Ascending aorta (tissue), 2 donors: ENCODE data around the gene TDP2. TPM values are rescaled to one million over a fixed set of nuclear protein-coding genes. Genes with fewer than 3 reads are reported as not detected.
"Not testable (repeated sequence)": the region's sequence is repeated elsewhere in the genome, so short reads cannot be mapped to it uniquely, and the experiment has no call there.

ENCODE experiments used
- DNase-seq, 2 donors: peaks; one replicate each; pipeline ENCODE4 v3.0.0-alpha.2; 2019; ENCODE audit warnings: low spot score in 2 of 2
- H3K27ac ChIP-seq, 2 donors: fragments of 200-600 bp; sonication (generic); one replicate each; pipeline ENCODE4 v1.5.1; 2016 to 2017; ENCODE audit warnings: mild to moderate bottlenecking in 1 of 2
- H3K27me3 ChIP-seq: fragments of 200-600 bp; sonication (generic); one replicate; pipeline ENCODE4 v1.5.1; 2017
- H3K36me3 ChIP-seq, 2 donors: fragments of 200-600 bp; sonication (generic); one replicate each; pipeline ENCODE4 v1.5.1; 2016
- H3K4me1 ChIP-seq, 2 donors: fragments of 200-600 bp; sonication (generic); one replicate each; pipeline ENCODE4 v1.5.1; 2016 to 2017; ENCODE audit warnings: mild to moderate bottlenecking in 1 of 2
- H3K4me3 ChIP-seq, 2 donors: fragments of 200-600 bp; sonication (generic); one replicate each; pipeline ENCODE4 v1.5.1; 2016 to 2017; ENCODE audit warnings: mild to moderate bottlenecking in 1 of 2
- H3K9me3 ChIP-seq, 2 donors: fragments of 200-600 bp; sonication (generic); one replicate each; pipeline ENCODE4 v1.5.1; 2016
- intact Hi-C: fragments of 100-400 bp; cut with DNase I; formaldehyde crosslinking; loops from one replicate; pipeline ENCODE4 v1.15.1; 2023
- total RNA-seq: library from RNA; depleted of rRNA; stranded (reverse); fragments of >200 nt; gene quantifications from one replicate; pipeline ENCODE4 v1.1.0, GENCODE V29; 2016
- TF ChIP-seq, protein P1 (sequence below), 3 experiments: fragments of 200-600 bp in 2 of 3; fragments of 450-650 bp in 1 of 3; sonication (generic) in 2 of 3; IDR thresholded peaks; one replicate each; pipeline ENCODE4 v1.5.1; 2016 to 2019; ENCODE audit warnings: antibody characterized with exemption in 3 of 3, mild to moderate bottlenecking in 1 of 3, moderate library complexity in 1 of 3

The TDP2 gene
- total RNA-seq, 1 donor from 2014 or later = 5.6 TPM

DNA sequence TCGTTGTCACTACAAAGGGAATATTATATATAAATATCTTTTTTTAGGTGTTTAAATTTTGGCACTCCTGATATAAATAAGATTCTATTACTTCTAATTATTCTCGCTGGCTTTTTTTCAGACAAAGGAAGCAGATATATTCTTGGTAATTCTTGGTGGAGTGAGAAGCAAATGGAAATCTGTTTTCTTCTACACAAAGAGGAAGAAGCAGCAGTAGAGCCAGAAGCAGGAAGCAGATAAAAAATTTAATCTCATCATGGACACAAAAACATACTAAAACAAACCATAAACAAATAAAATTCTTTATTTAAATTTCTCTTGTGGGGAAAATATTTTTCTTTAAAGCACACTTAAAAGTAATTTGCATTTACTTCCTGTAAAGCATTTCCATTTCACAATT, 17.0 kb downstream of the TDP2 start:
- no peak overlapping the region for H3K27ac ChIP-seq
- intact Hi-C loops = no loop called here
- TF ChIP-seq, protein P1, sequence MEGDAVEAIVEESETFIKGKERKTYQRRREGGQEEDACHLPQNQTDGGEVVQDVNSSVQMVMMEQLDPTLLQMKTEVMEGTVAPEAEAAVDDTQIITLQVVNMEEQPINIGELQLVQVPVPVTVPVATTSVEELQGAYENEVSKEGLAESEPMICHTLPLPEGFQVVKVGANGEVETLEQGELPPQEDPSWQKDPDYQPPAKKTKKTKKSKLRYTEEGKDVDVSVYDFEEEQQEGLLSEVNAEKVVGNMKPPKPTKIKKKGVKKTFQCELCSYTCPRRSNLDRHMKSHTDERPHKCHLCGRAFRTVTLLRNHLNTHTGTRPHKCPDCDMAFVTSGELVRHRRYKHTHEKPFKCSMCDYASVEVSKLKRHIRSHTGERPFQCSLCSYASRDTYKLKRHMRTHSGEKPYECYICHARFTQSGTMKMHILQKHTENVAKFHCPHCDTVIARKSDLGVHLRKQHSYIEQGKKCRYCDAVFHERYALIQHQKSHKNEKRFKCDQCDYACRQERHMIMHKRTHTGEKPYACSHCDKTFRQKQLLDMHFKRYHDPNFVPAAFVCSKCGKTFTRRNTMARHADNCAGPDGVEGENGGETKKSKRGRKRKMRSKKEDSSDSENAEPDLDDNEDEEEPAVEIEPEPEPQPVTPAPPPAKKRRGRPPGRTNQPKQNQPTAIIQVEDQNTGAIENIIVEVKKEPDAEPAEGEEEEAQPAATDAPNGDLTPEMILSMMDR (IDR thresholded peaks at IDR 0.05) = no peak
- H3K27me3 ChIP-seq = no peaks in the 10 kb centered on the region
- no peak overlapping the region for H3K4me3 ChIP-seq
- DNase-seq = no peak
- H3K9me3 ChIP-seq = no peaks in the 10 kb centered on the region
- peaks cover 14 to 42% of the 10 kb centered on the region in 2 donors for H3K36me3 ChIP-seq
- H3K4me1 ChIP-seq = peaks cover 0 to 3% of the 10 kb centered on the region in 2 donors

GRCh38 chr6:24648276-24648675, 18.4 kb downstream of the TDP2 start:
- H3K36me3 ChIP-seq = peaks cover 9 to 34% of the 10 kb centered on the region in 2 donors
- DNase-seq = no peak
- no peaks in the 10 kb centered on the region for H3K27me3 ChIP-seq
- no peak overlapping the region for H3K27ac ChIP-seq
- TF ChIP-seq, protein P1 (IDR thresholded peaks at IDR 0.05) = no peak
- H3K4me3 ChIP-seq = no peak overlapping the region
- peaks cover 0 to 3% of the 10 kb centered on the region in 2 donors for H3K4me1 ChIP-seq
- intact Hi-C loops = no loop called here
- no peaks in the 10 kb centered on the region for H3K9me3 ChIP-seq

GRCh38 chr6:24646771-24647170, 19.9 kb downstream of the TDP2 start:
- intact Hi-C loops = no loop called here
- Histone ChIP-seq H3K27ac (no peak overlapping the region), H3K36me3 (peaks cover 1 to 20% of the 10 kb centered on the region in 2 donors), H3K27me3 (no peaks in the 10 kb centered on the region), H3K9me3 (no peaks in the 10 kb centered on the region), H3K4me1 (peaks cover 0 to 3% of the 10 kb centered on the region in 2 donors), H3K4me3 (no peak overlapping the region)
- TF ChIP-seq, protein P1 (IDR thresholded peaks at IDR 0.05) = no peak
- DNase-seq = no peak

- no peak overlapping the region for H3K4me3 ChIP-seq
- H3K9me3 ChIP-seq = no peaks in the 10 kb centered on the region
- DNase-seq = no peak
- intact Hi-C loops = no loop called here
- TF ChIP-seq, protein P1 (IDR thresholded peaks at IDR 0.05) = no peak
- peaks cover 0 to under 1% of the 10 kb centered on the region in 2 donors for H3K36me3 ChIP-seq
- peaks cover 0 to 3% of the 10 kb centered on the region in 2 donors for H3K4me1 ChIP-seq
- no peak overlapping the region for H3K27ac ChIP-seq
- H3K27me3 ChIP-seq = no peaks in the 10 kb centered on the region
Observed at GRCh38 chr6:24644377-24644776, 22.3 kb downstream of the TDP2 start.

GRCh38 chr6:24643920-24644319, 22.8 kb downstream of the TDP2 start:
- TF ChIP-seq, protein P1 (IDR thresholded peaks at IDR 0.05) = no peak

GRCh38 chr6:24642061-24642460, 24.6 kb downstream of the TDP2 start:
- H3K4me1 ChIP-seq = peaks cover 0 to 3% of the 10 kb centered on the region in 2 donors
- intact Hi-C loops = no loop called here
- H3K27ac ChIP-seq = no peak overlapping the region
- no peak for DNase-seq
- TF ChIP-seq, protein P1 (IDR thresholded peaks at IDR 0.05) = no peak
- H3K27me3 ChIP-seq = no peaks in the 10 kb centered on the region
- H3K36me3 ChIP-seq = no peaks in the 10 kb centered on the region
- no peaks in the 10 kb centered on the region for H3K9me3 ChIP-seq
- H3K4me3 ChIP-seq = no peak overlapping the region

More at GRCh38 chr6:24643920-24644319, 22.8 kb downstream of the TDP2 start:
- no peaks in the 10 kb centered on the region for H3K9me3 ChIP-seq
- H3K4me3 ChIP-seq = no peak overlapping the region
- DNase-seq = no peak
- H3K36me3 ChIP-seq = no peaks in the 10 kb centered on the region
- no peak overlapping the region for H3K27ac ChIP-seq
- H3K27me3 ChIP-seq = no peaks in the 10 kb centered on the region
- intact Hi-C loops = no loop called here
- H3K4me1 ChIP-seq = peaks cover 0 to 3% of the 10 kb centered on the region in 2 donors

GRCh38 chr6:24640631-24641030, 26.1 kb downstream of the TDP2 start:
- H3K36me3 ChIP-seq, intact Hi-C loops, H3K4me1 ChIP-seq, H3K9me3 ChIP-seq, H3K27me3 ChIP-seq, H3K4me3 ChIP-seq, DNase-seq, H3K27ac ChIP-seq: not testable (repeated sequence)
